HEK293 (cell line): Measurements from ENCODE around the gene NDC1.

ENCODE experiments used
- WT1 ChIP-seq: fragments of 450-650 bp; formaldehyde crosslinking; IDR thresholded peaks from 2 replicates; pipeline ENCODE4 v1.5.1; 2016; ENCODE audit warnings: missing biosample characterization, missing genetic modification characterization
- YY1 ChIP-seq: fragments of 450-650 bp; formaldehyde crosslinking; IDR thresholded peaks from 2 replicates; pipeline ENCODE4 v1.5.1; 2018; ENCODE audit warnings: missing biosample characterization, missing genetic modification characterization
- ZNF121 ChIP-seq: fragments of 450-650 bp; formaldehyde crosslinking; IDR thresholded peaks from 2 replicates; pipeline ENCODE4 v1.5.1; 2016; ENCODE audit warnings: missing biosample characterization, missing genetic modification characterization
- TF ChIP-seq, protein P1 (sequence below): fragments of 450-650 bp; formaldehyde crosslinking; IDR thresholded peaks from 2 replicates; pipeline ENCODE4 v1.5.1; 2016; ENCODE audit warnings: missing biosample characterization, missing genetic modification characterization

GRCh38 chr1:53810007-53810406 lies 28.1 kb downstream of the NDC1 start:
- TF ChIP-seq, protein P1, sequence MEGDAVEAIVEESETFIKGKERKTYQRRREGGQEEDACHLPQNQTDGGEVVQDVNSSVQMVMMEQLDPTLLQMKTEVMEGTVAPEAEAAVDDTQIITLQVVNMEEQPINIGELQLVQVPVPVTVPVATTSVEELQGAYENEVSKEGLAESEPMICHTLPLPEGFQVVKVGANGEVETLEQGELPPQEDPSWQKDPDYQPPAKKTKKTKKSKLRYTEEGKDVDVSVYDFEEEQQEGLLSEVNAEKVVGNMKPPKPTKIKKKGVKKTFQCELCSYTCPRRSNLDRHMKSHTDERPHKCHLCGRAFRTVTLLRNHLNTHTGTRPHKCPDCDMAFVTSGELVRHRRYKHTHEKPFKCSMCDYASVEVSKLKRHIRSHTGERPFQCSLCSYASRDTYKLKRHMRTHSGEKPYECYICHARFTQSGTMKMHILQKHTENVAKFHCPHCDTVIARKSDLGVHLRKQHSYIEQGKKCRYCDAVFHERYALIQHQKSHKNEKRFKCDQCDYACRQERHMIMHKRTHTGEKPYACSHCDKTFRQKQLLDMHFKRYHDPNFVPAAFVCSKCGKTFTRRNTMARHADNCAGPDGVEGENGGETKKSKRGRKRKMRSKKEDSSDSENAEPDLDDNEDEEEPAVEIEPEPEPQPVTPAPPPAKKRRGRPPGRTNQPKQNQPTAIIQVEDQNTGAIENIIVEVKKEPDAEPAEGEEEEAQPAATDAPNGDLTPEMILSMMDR (tag by site-specific recombination), result no peak
- TF ChIP-seq WT1 (tag by site-specific recombination), result no peak
- no peak for TF ChIP-seq YY1
- TF ChIP-seq ZNF121 (tag by site-specific recombination), result no peak
